ACC112 (cell line): Measurements from ENCODE around the gene CDS2.

Experiments used
- H2AFZ ChIP-seq: fragments of 200-600 bp; sonication (generic); one replicate; pipeline ENCODE4 v1.6.0; 2017; ENCODE audit warnings: antibody characterized with exemption, low read length; ENCODE audit not compliant: unreplicated experiment
- H3K27ac ChIP-seq: fragments of 200-600 bp; sonication (generic); 2 replicates; pipeline ENCODE4 v1.5.1; 2014; ENCODE audit warnings: low read depth, mild to moderate bottlenecking, antibody characterized with exemption, low read length, moderate library complexity
- H3K27me3 ChIP-seq: fragments of 200-600 bp; sonication (generic); 2 replicates; pipeline ENCODE4 v1.6.1; 2014; ENCODE audit warnings: mild to moderate bottlenecking, antibody characterized with exemption, low read length, moderate library complexity, mixed read lengths; ENCODE audit not compliant: insufficient read depth
- H3K36me3 ChIP-seq: fragments of 200-600 bp; sonication (generic); 2 replicates; pipeline ENCODE4 v1.6.1; 2016; ENCODE audit warnings: mild to moderate bottlenecking, antibody characterized with exemption, low read length, moderate library complexity, mixed read lengths; ENCODE audit not compliant: insufficient read depth
- H3K4me1 ChIP-seq: fragments of 200-600 bp; sonication (generic); one replicate; pipeline ENCODE4 v1.6.1; 2016; ENCODE audit warnings: low read length, mixed read lengths; ENCODE audit not compliant: insufficient read depth, unreplicated experiment, control insufficient read depth
- H3K4me3 ChIP-seq: fragments of 200-600 bp; sonication (generic); 2 replicates; pipeline ENCODE4 v1.5.1; 2014; ENCODE audit warnings: mild to moderate bottlenecking, low read depth, low read length
- H3K79me2 ChIP-seq: fragments of 200-600 bp; sonication (generic); one replicate; pipeline ENCODE4 v1.6.0; 2016; ENCODE audit warnings: low read length; ENCODE audit not compliant: control insufficient read depth, unreplicated experiment, insufficient read depth

CDS2 gene

GRCh38 chr20:5234158-5234557, 107.3 kb downstream of the CDS2 start:
- Histone ChIP-seq H3K27me3 (peaks cover 41% of the 10 kb centered on the region), H3K27ac (no peak overlapping the region), H3K4me3 (no peak overlapping the region), H3K4me1 (no peaks in the 10 kb centered on the region), H3K36me3 (no peaks in the 10 kb centered on the region), H2AFZ (no peak overlapping the region), H3K79me2 (no peaks in the 10 kb centered on the region)

GRCh38 chr20:5234978-5235377, 108.2 kb downstream of the CDS2 start:
- Histone ChIP-seq H3K4me1 (no peaks in the 10 kb centered on the region), H3K4me3 (no peak overlapping the region), H3K27me3 (peaks cover 48% of the 10 kb centered on the region), H3K36me3 (no peaks in the 10 kb centered on the region), H3K27ac (no peak overlapping the region), H2AFZ (no peak overlapping the region), H3K79me2 (no peaks in the 10 kb centered on the region)
